ENCODE results near the gene ACADVL. TPM values are rescaled to one million over a fixed set of nuclear protein-coding genes. Genes with fewer than 3 reads are reported as not detected.
A peak's percentile ranks its signal among the peaks of the same experiment; 100 is the strongest.
"Not testable (repeated sequence)": the region's sequence is repeated elsewhere in the genome, so short reads cannot be mapped to it uniquely, and the experiment has no call there.

ACADVL gene
- total RNA-seq, 6 experiments from 2014 or later = 378 to 463 (median 405) TPM

DNA sequence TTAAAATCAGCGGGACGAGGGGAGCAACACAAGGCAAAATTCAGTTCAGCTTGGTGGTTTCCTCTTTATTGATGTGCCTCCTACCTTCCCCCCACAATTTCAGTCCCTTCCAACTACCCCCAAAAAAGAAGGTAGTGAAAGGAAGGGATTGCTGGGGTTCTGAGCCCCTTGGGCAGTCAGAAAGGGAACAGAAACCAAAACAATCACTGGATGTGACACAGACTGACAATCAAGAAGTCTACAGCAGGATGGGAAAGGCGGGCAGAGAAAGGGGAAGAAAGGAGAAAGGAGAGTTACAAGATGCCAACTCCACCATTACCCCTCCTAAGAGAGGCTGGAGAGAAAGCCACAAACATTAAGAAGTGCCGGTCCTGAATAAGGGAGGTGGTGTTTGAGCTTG lies 20.6 kb downstream of the ACADVL start:
- H3K27ac Mint-ChIP-seq = peak overlapping the region; percentile 94
- DNase-seq = no peak

DNA sequence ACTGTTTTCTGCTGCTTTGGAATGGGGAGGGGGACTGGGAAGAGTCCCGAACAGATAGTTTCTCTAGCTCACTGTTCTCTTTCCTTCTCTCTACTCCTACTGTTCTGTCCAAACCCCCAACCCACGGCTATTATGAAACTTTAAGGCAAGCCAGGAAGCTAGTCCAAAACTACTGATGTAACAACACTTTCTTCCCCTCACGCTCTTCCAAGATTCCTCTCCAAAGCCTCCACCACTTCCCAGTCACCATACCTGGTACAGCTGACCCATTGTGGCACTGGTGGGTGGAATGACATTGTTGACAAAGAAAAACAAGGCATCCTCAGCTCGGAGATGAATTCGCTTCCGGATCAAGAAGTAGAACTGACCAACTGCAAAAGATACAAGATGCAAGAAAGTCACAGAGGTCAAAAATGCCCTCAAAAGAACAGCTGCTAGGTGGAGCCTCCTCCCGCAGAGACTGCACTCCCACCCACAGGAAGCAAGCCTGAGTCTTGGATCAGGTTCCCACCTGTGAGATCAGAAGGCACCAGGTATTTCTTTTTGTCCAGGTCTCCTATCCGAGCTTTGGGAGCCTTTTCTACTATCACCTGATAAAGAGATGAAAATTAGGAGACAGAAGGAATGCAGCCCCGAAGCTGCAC lies 21.5 kb downstream of the ACADVL start:
- no peaks in the 10 kb centered on the region for H3K9me3 Mint-ChIP-seq
- peaks cover 40% of the 10 kb centered on the region for H3K36me3 Mint-ChIP-seq (ENCODE audit: low read depth)
- TF ChIP-seq, protein P1, sequence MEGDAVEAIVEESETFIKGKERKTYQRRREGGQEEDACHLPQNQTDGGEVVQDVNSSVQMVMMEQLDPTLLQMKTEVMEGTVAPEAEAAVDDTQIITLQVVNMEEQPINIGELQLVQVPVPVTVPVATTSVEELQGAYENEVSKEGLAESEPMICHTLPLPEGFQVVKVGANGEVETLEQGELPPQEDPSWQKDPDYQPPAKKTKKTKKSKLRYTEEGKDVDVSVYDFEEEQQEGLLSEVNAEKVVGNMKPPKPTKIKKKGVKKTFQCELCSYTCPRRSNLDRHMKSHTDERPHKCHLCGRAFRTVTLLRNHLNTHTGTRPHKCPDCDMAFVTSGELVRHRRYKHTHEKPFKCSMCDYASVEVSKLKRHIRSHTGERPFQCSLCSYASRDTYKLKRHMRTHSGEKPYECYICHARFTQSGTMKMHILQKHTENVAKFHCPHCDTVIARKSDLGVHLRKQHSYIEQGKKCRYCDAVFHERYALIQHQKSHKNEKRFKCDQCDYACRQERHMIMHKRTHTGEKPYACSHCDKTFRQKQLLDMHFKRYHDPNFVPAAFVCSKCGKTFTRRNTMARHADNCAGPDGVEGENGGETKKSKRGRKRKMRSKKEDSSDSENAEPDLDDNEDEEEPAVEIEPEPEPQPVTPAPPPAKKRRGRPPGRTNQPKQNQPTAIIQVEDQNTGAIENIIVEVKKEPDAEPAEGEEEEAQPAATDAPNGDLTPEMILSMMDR (IDR thresholded peaks at IDR 0.05) = no peak
- H3K4me3 Mint-ChIP-seq = peak overlapping the region; percentile 88
- DNase-seq = no peak
- H3K27ac Mint-ChIP-seq = peak overlapping the region; percentile 94
- peaks cover 44% of the 10 kb centered on the region for H3K4me1 Mint-ChIP-seq (ENCODE audit: low read depth)
- peaks cover 6% of the 10 kb centered on the region for H3K27me3 Mint-ChIP-seq (ENCODE audit: insufficient read depth)

More for the DNA sequence above, 20.6 kb downstream of the ACADVL start:
- peak overlapping the region; percentile 88 for H3K4me3 Mint-ChIP-seq
- peaks cover 6% of the 10 kb centered on the region for H3K27me3 Mint-ChIP-seq (ENCODE audit: insufficient read depth)
- TF ChIP-seq, protein P1 (IDR thresholded peaks at IDR 0.05) = no peak
- no peaks in the 10 kb centered on the region for H3K9me3 Mint-ChIP-seq
- peaks cover 43% of the 10 kb centered on the region for H3K36me3 Mint-ChIP-seq (ENCODE audit: low read depth)
- H3K4me1 Mint-ChIP-seq (ENCODE audit: low read depth) = peaks cover 52% of the 10 kb centered on the region

- peaks cover 5% of the 10 kb centered on the region for H3K27me3 Mint-ChIP-seq (ENCODE audit: insufficient read depth)
- no peaks in the 10 kb centered on the region for H3K9me3 Mint-ChIP-seq
- H3K4me1 Mint-ChIP-seq (ENCODE audit: low read depth) = peaks cover 35% of the 10 kb centered on the region
- TF ChIP-seq, protein P1 (IDR thresholded peaks at IDR 0.05) = no peak
- H3K27ac Mint-ChIP-seq = peak within 1 kb of the TSS; percentile 94
- peak; percentile 75 for DNase-seq
- H3K4me3 Mint-ChIP-seq = peak within 1 kb of the TSS; percentile 88
- peaks cover 37% of the 10 kb centered on the region for H3K36me3 Mint-ChIP-seq (ENCODE audit: low read depth)
Measured at GRCh38 chr17:7241783-7242716, 22.3 kb downstream of the ACADVL start, which contains the start of gene GABARAP. Gene GABARAP, minus strand, starts transcription at chr17:7242449. Its CDS starts 119 bp downstream, at chr17:7242330.

DNA sequence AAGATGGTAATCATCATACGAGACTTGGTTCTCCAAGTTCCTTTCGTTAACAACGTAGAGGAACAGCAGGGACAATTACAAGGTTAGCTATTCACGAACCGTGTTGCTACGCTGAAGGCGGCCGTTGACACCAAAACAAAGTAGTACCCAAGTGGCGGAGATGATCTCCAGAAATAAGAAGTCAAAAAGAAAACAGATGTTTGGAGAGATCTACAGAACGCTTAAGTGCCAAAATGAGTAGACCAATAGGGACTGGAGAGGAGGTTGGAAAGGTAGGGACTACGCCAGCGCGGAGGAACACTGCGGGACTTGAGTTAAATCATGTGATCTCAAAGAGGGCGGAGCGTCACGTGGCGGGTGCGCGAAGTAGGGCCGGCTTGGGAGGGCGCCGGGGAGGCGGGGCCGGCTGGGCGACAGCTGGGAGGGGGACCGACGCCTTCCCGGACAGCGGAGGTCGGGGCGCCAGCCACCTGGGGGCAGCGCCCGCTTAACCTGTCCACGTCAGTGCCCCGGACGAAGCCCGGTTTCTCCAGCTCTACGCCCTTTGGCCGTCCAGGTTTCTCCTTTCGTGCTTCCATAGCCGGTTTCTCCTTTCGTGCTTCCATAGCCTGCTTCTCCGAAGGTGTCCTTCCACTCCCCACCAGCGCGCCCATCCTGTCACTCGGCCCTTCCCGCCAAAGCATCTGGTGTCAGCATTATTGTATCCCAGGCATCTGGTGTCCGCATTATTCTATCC lies 23.1 kb downstream of the ACADVL start:
- H3K27me3 Mint-ChIP-seq (ENCODE audit: insufficient read depth) = peaks cover 4% of the 10 kb centered on the region
- peak overlapping the region; percentile 94 for H3K27ac Mint-ChIP-seq
- H3K36me3 Mint-ChIP-seq (ENCODE audit: low read depth) = peaks cover 33% of the 10 kb centered on the region
- peak overlapping the region; percentile 88 for H3K4me3 Mint-ChIP-seq
- peak; percentile 89 for DNase-seq
- no peaks in the 10 kb centered on the region for H3K9me3 Mint-ChIP-seq
- TF ChIP-seq, protein P1 (IDR thresholded peaks at IDR 0.05) = peak; percentile 29
- peaks cover 30% of the 10 kb centered on the region for H3K4me1 Mint-ChIP-seq (ENCODE audit: low read depth)

DNA sequence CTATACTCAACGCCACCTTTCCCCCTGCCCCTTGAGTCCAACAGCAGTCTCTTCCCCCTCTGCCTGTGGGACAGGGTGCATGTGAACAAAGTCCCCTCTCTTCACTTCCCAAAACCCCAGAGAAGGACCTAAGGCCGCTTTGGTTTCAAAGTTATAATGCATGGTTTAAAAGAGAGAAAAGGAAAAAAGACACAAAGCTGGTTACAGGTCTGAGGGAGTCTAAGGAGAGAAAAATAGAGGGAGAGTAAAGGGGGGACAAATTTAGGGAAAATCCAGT lies 23.7 kb downstream of the ACADVL start:
- no peak for DNase-seq
- peaks cover 33% of the 10 kb centered on the region for H3K36me3 Mint-ChIP-seq (ENCODE audit: low read depth)
- H3K27me3 Mint-ChIP-seq (ENCODE audit: insufficient read depth) = peaks cover 4% of the 10 kb centered on the region
- H3K27ac Mint-ChIP-seq = peak overlapping the region; percentile 94
- peaks cover 32% of the 10 kb centered on the region for H3K4me1 Mint-ChIP-seq (ENCODE audit: low read depth)
- H3K9me3 Mint-ChIP-seq = no peaks in the 10 kb centered on the region
- TF ChIP-seq, protein P1 (IDR thresholded peaks at IDR 0.05) = no peak
- peak overlapping the region; percentile 88 for H3K4me3 Mint-ChIP-seq

- Mint-ChIP-seq H3K27ac (peak overlapping the region; percentile 94; the same call in 1 of the 2 replicates), H3K4me1 (ENCODE audit: low read depth) (peaks cover 36% of the 10 kb centered on the region), H3K36me3 (ENCODE audit: low read depth) (peaks cover 33% of the 10 kb centered on the region)
- H3K4me3 Mint-ChIP-seq; DNase-seq; H3K27me3 Mint-ChIP-seq (ENCODE audit: insufficient read depth); H3K9me3 Mint-ChIP-seq: not testable (repeated sequence)
Measured at GRCh38 chr17:7243838-7244237, 24.1 kb downstream of the ACADVL start.

Data from HFFc6 (cell line).